ENCODE results near the gene VEGFC.

Gene VEGFC

GRCh38 chr4:176806778-176807375, 14.2 kb upstream of the VEGFC start:
- Mint-ChIP-seq H3K4me3 (no peak overlapping the region), H3K4me1 (no peaks in the 10 kb centered on the region), H3K36me3 (ENCODE audit: low read depth) (no peaks in the 10 kb centered on the region), H3K27ac (no peak overlapping the region), H3K9me3 (no peaks in the 10 kb centered on the region), H3K27me3 (ENCODE audit: low read depth, poor library complexity) (peaks cover 3% of the 10 kb centered on the region)
- no peak for TF ChIP-seq CTCF (IDR thresholded peaks at IDR 0.05)
- no peak for DNase-seq

- DNase-seq, result no peak
- no peaks in the 10 kb centered on the region for H3K36me3 Mint-ChIP-seq (ENCODE audit: low read depth)
- TF ChIP-seq CTCF (IDR thresholded peaks at IDR 0.05), result no peak
- H3K4me3 Mint-ChIP-seq, result no peak overlapping the region
- H3K27me3 Mint-ChIP-seq (ENCODE audit: low read depth, poor library complexity), result peaks cover 3% of the 10 kb centered on the region
- H3K9me3 Mint-ChIP-seq, result no peaks in the 10 kb centered on the region
- no peaks in the 10 kb centered on the region for H3K4me1 Mint-ChIP-seq
- no peak overlapping the region for H3K27ac Mint-ChIP-seq
Measured at GRCh38 chr4:176805155-176805554, 12.4 kb upstream of the VEGFC start.

- Mint-ChIP-seq H3K9me3 (no peaks in the 10 kb centered on the region), H3K4me1 (no peaks in the 10 kb centered on the region), H3K4me3 (no peak overlapping the region), H3K27ac (no peak overlapping the region), H3K27me3 (ENCODE audit: low read depth, poor library complexity) (peaks cover 5% of the 10 kb centered on the region), H3K36me3 (ENCODE audit: low read depth) (no peaks in the 10 kb centered on the region)
- TF ChIP-seq CTCF (IDR thresholded peaks at IDR 0.05), result no peak
- DNase-seq, result no peak
Measured at GRCh38 chr4:176800891-176801534, 8.3 kb upstream of the VEGFC start.

- DNase-seq, result no peak
- peaks cover 16% of the 10 kb centered on the region for H3K27me3 Mint-ChIP-seq (ENCODE audit: low read depth, poor library complexity)
- no peaks in the 10 kb centered on the region for H3K36me3 Mint-ChIP-seq (ENCODE audit: low read depth)
- TF ChIP-seq CTCF (IDR thresholded peaks at IDR 0.05), result no peak
- H3K9me3 Mint-ChIP-seq, result no peaks in the 10 kb centered on the region
- H3K4me3 Mint-ChIP-seq, result no peak overlapping the region
- H3K4me1 Mint-ChIP-seq, result no peaks in the 10 kb centered on the region
- no peak overlapping the region for H3K27ac Mint-ChIP-seq
Measured at GRCh38 chr4:176799653-176800052, 6.9 kb upstream of the VEGFC start.

- Mint-ChIP-seq H3K9me3 (no peaks in the 10 kb centered on the region), H3K27ac (no peak overlapping the region), H3K36me3 (ENCODE audit: low read depth) (no peaks in the 10 kb centered on the region), H3K4me1 (no peaks in the 10 kb centered on the region), H3K4me3 (no peak overlapping the region), H3K27me3 (ENCODE audit: low read depth, poor library complexity) (peaks cover 26% of the 10 kb centered on the region)
- TF ChIP-seq CTCF (IDR thresholded peaks at IDR 0.05), result no peak
- no peak for DNase-seq
Measured at GRCh38 chr4:176798540-176798939, 5.8 kb upstream of the VEGFC start.

GRCh38 chr4:176795441-176795840, 2.7 kb upstream of the VEGFC start:
- Mint-ChIP-seq H3K4me1 (peaks cover 7% of the 10 kb centered on the region), H3K27me3 (ENCODE audit: low read depth, poor library complexity) (peaks cover 47% of the 10 kb centered on the region), H3K4me3 (no peak overlapping the region), H3K36me3 (ENCODE audit: low read depth) (no peaks in the 10 kb centered on the region), H3K27ac (no peak overlapping the region), H3K9me3 (no peaks in the 10 kb centered on the region)
- no peak for TF ChIP-seq CTCF (IDR thresholded peaks at IDR 0.05)
- DNase-seq, result no peak
